ENCODE results near the gene GAS7. TPM values are rescaled to one million over a fixed set of nuclear protein-coding genes. Genes with fewer than 3 reads are reported as not detected.

The GAS7 gene
- total RNA-seq, 2 experiments from 2014 or later: 0.24 to 0.26 TPM

DNA sequence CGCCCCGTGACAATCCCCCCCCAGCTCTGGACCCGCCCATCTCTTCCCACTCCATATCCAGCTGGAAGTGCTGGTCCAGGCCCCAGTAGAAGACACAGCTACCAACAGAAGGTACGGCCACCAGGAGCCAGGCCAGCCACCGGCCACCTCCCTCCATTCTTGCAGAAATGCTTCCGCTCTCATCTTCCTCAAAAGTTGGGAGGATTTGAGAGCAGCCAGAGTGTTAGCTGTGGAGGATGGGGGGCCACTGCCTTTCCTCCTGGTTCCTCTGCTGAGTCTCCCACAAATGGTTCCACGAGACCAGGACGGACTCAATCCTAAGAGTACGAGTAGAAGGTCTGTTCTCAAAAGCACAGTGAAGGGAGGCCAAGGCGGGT lies 78.3 kb downstream of the GAS7 start:
- Mint-ChIP-seq H3K36me3 (no peaks in the 10 kb centered on the region), H3K9me3 (no peaks in the 10 kb centered on the region), H3K27ac (no peak overlapping the region), H3K27me3 (peaks cover 15% of the 10 kb centered on the region), H3K4me3 (no peak overlapping the region), H3K4me1 (ENCODE audit: low read depth) (peaks cover 29% of the 10 kb centered on the region)
- ChIA-PET POLR2A (no interaction called here), CTCF (no interaction called here)
- DNase-seq: no peak
- intact Hi-C loops (cut with micrococcal nuclease): no loop called here

DNA sequence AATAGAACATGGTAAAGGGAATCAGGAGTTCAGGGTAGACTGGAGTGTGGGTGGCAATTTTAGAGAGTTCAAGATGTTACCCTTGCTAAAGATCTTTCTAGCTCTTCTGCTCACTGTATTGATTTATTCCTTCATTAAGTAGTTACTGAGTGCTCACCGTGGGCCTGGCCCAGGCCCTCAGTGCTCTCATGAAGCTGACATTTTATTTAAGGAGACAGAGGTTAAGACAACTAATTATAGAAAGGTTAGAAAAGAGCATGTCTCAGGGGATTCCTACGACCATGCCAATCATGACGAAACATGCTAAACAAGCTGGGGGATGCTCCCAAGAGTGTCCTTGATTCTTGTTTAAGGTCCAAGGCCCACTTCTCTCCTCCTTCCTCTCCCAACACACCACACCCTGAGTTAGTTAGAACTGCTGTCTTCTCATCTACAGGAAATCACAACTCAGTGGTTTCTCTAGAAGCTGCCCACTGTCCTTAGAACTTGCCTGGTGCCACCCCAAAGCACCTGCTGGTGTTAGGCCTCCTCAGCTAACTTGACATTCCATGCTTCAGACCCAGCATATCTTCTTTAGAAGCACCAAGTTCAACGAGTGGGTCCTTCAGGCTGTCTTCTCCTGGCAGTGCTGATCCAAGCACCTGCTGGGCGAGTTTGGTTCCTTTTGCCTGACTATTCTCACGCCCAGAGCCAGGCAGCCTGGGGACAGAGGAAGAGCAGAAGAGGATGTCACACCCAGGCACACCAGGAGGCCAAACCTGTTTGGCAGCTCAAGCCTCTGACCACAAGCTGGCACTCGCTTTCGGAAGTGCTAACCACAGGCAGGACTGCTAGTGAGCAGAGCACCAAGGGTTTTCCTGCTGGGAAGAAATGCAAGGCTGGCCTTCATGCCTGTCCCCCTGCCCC lies 79.0 kb downstream of the GAS7 start:
- Mint-ChIP-seq H3K4me1 (ENCODE audit: low read depth) (peaks cover 35% of the 10 kb centered on the region), H3K27me3 (peaks cover 15% of the 10 kb centered on the region), H3K4me3 (no peak overlapping the region), H3K9me3 (no peaks in the 10 kb centered on the region), H3K27ac (no peak overlapping the region), H3K36me3 (no peaks in the 10 kb centered on the region)
- ChIA-PET POLR2A (no interaction called here), CTCF (no interaction called here)
- DNase-seq: no peak
- intact Hi-C loops (cut with micrococcal nuclease): no loop called here

DNA sequence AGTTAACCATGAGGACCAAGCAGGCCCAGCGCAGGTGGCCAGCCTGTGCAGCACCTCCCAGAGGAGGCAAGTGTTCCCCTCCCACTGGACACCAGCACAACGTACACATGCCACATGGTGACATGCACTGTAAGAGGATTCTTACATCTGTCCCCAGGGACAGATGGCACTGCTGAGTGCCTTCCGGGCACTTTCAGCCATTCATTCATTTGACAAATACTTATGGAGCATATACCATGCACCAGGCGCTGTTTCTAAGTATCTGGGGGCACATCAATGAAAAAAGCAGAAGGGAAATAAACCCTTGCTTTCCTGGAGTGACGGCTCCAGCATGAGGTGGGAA lies 79.6 kb downstream of the GAS7 start:
- intact Hi-C loops (cut with micrococcal nuclease): no loop called here
- Mint-ChIP-seq H3K27ac (no peak overlapping the region), H3K4me1 (ENCODE audit: low read depth) (peaks cover 39% of the 10 kb centered on the region), H3K36me3 (no peaks in the 10 kb centered on the region), H3K4me3 (no peak overlapping the region), H3K27me3 (peaks cover 15% of the 10 kb centered on the region), H3K9me3 (no peaks in the 10 kb centered on the region)
- ChIA-PET POLR2A (no interaction called here), CTCF (no interaction called here)
- DNase-seq: no peak

DNA sequence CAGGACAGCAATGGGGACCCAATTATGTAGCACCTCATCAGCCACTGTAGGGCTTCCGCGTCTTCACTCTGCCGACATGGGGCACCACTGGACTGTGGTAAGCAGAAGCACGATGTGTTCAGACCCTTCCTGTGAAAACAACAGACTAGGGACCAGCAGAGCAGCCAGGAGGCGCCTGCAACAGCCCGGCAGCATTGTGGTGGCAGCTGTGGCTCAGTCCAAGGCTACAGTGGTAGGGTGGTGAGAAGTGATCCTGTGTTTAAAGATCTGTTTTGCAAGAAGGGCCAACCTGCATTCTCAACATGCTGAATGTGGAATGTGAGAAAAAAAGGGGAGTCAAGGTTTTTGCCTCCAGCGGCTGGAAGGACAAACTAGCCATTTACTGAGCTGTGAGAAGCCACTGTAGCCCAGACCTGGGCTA lies 80.8 kb downstream of the GAS7 start:
- Mint-ChIP-seq H3K36me3 (no peaks in the 10 kb centered on the region), H3K27ac (no peak overlapping the region), H3K4me3 (no peak overlapping the region), H3K9me3 (no peaks in the 10 kb centered on the region), H3K4me1 (ENCODE audit: low read depth) (peaks cover 42% of the 10 kb centered on the region), H3K27me3 (peaks cover 15% of the 10 kb centered on the region)
- no peak for DNase-seq
- intact Hi-C loops (cut with micrococcal nuclease): no loop called here
- ChIA-PET CTCF (no interaction called here), POLR2A (no interaction called here)

DNA sequence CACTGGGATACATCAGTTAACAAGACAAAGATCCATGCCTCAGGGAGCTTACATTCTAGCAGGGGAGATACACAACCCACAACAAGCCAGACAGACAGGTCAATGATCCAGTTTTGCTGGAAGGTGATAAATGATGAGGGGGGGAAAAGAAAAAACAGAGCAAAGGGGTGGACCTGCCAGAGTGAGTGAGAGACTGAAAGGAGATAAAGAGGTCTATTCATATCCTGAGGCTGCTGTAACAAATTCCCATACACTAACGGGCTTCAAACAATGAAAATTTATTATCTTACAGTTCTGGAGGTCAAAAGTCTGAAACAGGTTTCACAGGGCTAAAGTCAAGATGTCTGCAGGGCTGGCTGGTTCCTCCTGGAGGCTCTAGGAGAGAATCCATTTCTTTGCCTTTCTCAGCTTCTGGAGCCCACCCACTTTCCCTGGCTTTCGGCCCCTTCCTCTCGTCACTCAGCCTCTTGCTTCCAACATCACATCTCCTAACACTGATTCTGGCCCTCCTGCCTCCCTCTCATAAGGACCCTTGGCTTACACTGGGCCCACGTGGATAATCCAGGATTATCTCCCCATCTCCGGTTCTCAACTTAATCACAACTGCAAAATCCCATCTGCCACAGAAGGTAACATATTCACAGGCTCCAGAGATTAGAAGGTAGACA lies 81.5 kb downstream of the GAS7 start:
- intact Hi-C loops (cut with micrococcal nuclease): no loop called here
- H3K27ac Mint-ChIP-seq: no peak overlapping the region
- no peak overlapping the region for H3K4me3 Mint-ChIP-seq
- ChIA-PET CTCF (no interaction called here), POLR2A (no interaction called here)
- H3K36me3 Mint-ChIP-seq: no peaks in the 10 kb centered on the region
- H3K27me3 Mint-ChIP-seq: peaks cover 14% of the 10 kb centered on the region
- DNase-seq: no peak
- H3K4me1 Mint-ChIP-seq (ENCODE audit: low read depth): peaks cover 42% of the 10 kb centered on the region
- H3K9me3 Mint-ChIP-seq: no peaks in the 10 kb centered on the region

DNA sequence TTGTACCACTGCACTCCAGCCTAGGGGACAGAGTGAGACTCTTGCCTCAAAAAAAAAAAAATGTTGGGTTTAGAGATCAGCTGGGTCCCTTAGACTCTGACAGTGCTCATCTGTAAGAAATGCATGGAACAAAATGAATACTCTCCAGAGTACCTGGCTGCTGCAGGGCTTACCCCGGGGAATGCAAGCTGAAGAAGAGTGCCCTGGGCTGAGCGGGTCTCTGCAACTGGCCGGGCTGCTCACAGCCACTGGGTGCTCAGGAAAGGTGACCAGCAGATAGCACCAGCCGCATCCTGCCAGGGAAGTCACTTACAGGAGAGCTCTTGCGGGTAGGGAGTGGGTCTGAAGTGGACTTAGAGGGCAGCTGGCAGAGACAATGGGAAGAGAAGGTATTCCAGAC lies 82.1 kb downstream of the GAS7 start:
- Mint-ChIP-seq H3K4me1 (ENCODE audit: low read depth) (peaks cover 38% of the 10 kb centered on the region), H3K36me3 (no peaks in the 10 kb centered on the region), H3K27ac (no peak overlapping the region), H3K9me3 (no peaks in the 10 kb centered on the region), H3K27me3 (peaks cover 8% of the 10 kb centered on the region), H3K4me3 (no peak overlapping the region)
- intact Hi-C loops (cut with micrococcal nuclease): no loop called here
- DNase-seq: no peak
- POLR2A ChIA-PET: no interaction called here
- CTCF ChIA-PET: no interaction called here

DNA sequence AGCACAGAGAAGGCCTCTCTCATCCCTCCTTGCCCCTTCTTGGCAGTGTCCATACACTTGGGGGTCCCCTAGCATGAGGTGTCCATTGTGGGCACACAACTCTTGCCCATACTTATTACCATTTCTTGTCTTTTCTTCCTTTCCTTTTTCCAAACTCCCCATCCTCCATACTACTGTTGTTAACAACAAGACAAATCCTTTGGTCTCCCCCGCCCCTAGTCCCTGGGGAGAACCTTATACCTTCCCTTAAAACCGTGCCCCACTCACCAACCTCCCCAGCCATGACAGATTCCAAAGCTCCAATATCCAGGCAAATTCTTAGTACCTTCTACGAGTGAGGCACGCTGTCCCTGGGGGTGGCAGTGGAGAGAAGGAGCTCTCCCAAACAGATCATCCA lies 82.9 kb downstream of the GAS7 start:
- Mint-ChIP-seq H3K27me3 (peaks cover 7% of the 10 kb centered on the region), H3K27ac (no peak overlapping the region), H3K4me3 (no peak overlapping the region), H3K36me3 (no peaks in the 10 kb centered on the region), H3K4me1 (ENCODE audit: low read depth) (peaks cover 37% of the 10 kb centered on the region), H3K9me3 (no peaks in the 10 kb centered on the region)
- POLR2A ChIA-PET: no interaction called here
- DNase-seq: no peak
- intact Hi-C loops (cut with micrococcal nuclease): no loop called here
- CTCF ChIA-PET: no interaction called here

DNA sequence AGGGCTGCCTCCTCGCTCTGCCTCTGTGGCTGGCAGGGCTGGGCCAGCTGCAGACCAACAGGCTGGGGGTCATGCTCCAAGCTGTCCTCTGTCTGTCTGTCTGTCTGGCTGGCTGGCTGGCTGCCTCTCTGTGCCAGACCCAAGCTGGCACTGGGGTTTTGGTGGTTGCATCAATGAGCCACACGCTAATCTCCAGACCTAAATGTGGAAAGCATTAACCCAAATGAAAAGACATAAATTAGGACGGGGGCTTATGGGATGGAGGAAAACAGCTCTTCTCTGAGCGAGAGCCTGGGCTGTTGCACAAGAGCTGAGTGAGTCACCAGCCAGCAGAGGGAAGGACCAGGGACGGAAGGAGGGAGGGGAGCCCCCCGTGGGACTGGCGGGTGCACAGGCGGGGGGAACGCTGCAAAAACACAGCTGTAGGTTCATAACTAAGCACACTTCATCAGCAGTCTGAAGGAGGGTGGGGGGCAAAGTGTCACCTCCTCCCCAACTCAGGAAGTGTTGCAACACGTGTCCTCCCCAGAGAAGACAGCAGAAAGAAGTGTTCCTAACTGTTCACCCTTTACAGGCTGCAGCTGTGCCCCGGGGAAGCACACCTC lies 83.4 kb downstream of the GAS7 start:
- intact Hi-C loops (cut with micrococcal nuclease): no loop called here
- H3K4me3 Mint-ChIP-seq: peak overlapping the region; percentile 49
- POLR2A ChIA-PET: no interaction called here
- DNase-seq: peak; percentile 56
- peaks cover 36% of the 10 kb centered on the region for H3K4me1 Mint-ChIP-seq (ENCODE audit: low read depth)
- peak overlapping the region; percentile 10 for H3K27ac Mint-ChIP-seq
- peaks cover 3% of the 10 kb centered on the region for H3K27me3 Mint-ChIP-seq
- H3K36me3 Mint-ChIP-seq: no peaks in the 10 kb centered on the region
- CTCF ChIA-PET: no interaction called here
- no peaks in the 10 kb centered on the region for H3K9me3 Mint-ChIP-seq

DNA sequence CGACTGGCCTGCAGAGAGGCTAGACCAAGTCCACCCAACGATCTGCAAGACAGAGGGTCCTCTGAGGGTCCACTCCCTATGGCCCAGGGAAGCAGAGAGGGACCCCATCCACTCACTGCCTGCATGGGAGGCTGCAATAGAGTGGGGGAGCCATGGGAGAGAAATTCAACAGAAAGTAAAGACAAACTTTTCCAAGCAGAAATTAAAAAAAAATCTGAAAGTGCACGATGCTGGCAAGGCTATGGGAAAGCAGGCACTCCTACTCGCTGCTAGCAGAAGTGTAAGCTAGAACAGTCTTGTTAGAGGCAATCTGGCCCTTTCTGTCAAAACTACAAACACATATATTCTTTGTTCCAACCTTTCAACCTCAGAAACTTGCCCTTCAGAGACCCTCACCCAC lies 85.4 kb downstream of the GAS7 start:
- H3K4me3 Mint-ChIP-seq: no peak overlapping the region
- no peaks in the 10 kb centered on the region for H3K36me3 Mint-ChIP-seq
- peaks cover 24% of the 10 kb centered on the region for H3K4me1 Mint-ChIP-seq (ENCODE audit: low read depth)
- H3K27me3 Mint-ChIP-seq: peaks cover 3% of the 10 kb centered on the region
- intact Hi-C loops (cut with micrococcal nuclease): no loop called here
- ChIA-PET POLR2A (interaction anchor here (0.5 kb wide), 1 partner anchor 48 kb away, joined by 3 read pairs; no protein-coding TSS in a partner anchor), CTCF (no interaction called here)
- no peak overlapping the region for H3K27ac Mint-ChIP-seq
- DNase-seq: no peak
- no peaks in the 10 kb centered on the region for H3K9me3 Mint-ChIP-seq

DNA sequence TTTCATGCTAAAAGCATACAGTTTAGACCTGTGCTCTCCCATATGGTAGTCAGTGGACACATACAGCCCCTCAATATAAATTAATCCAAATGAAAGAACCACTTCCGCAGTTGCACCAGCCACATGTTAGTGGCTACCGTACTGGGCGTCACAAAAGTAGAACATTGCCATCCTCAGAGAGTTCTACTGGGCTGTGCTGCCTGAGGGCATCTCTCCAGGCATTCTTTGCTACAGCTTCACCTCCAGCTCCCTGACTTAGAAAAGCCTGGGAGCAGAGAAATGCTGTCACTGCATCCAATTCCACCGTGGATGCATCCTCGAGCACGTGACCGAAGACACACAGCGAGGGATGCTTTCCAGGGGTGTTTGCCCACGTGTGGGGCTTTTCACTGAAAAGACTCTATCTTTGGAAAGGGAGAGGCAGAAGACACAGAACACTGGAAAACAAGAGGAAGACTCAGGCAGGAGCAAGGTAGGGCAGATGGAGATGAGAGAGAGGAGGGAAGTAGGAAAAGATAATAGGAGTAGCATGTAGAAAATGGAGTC lies 86.4 kb downstream of the GAS7 start:
- Mint-ChIP-seq H3K4me1 (ENCODE audit: low read depth) (peaks cover 19% of the 10 kb centered on the region), H3K27ac (no peak overlapping the region), H3K36me3 (no peaks in the 10 kb centered on the region), H3K9me3 (no peaks in the 10 kb centered on the region), H3K27me3 (peaks cover 3% of the 10 kb centered on the region), H3K4me3 (no peak overlapping the region)
- ChIA-PET CTCF (no interaction called here), POLR2A (no interaction called here)
- intact Hi-C loops (cut with micrococcal nuclease): no loop called here
- DNase-seq: no peak

DNA sequence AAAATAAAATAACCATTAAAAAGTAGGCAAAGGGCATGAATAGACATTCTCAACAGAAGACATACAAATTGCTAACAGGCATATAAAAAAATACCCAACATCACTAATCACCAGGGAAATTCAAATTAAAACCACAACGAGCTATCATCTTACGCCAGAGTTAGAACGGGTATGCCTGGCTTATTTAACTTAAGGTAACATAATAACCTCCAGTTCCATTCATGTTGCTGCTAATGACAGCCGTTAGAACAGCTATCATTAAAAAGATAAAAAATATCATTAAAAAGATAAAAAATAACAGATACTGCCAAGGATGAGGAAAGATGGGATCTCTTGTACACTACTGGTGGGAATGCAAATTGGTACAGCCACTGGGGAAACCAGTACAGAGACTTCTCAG lies 89.3 kb downstream of the GAS7 start:
- Mint-ChIP-seq H3K36me3 (no peaks in the 10 kb centered on the region), H3K9me3 (no peaks in the 10 kb centered on the region), H3K27ac (no peak overlapping the region), H3K27me3 (no peaks in the 10 kb centered on the region), H3K4me3 (no peak overlapping the region), H3K4me1 (ENCODE audit: low read depth) (peaks cover 5% of the 10 kb centered on the region)
- ChIA-PET POLR2A (no interaction called here), CTCF (no interaction called here)
- DNase-seq: no peak
- intact Hi-C loops (cut with micrococcal nuclease): no loop called here

DNA sequence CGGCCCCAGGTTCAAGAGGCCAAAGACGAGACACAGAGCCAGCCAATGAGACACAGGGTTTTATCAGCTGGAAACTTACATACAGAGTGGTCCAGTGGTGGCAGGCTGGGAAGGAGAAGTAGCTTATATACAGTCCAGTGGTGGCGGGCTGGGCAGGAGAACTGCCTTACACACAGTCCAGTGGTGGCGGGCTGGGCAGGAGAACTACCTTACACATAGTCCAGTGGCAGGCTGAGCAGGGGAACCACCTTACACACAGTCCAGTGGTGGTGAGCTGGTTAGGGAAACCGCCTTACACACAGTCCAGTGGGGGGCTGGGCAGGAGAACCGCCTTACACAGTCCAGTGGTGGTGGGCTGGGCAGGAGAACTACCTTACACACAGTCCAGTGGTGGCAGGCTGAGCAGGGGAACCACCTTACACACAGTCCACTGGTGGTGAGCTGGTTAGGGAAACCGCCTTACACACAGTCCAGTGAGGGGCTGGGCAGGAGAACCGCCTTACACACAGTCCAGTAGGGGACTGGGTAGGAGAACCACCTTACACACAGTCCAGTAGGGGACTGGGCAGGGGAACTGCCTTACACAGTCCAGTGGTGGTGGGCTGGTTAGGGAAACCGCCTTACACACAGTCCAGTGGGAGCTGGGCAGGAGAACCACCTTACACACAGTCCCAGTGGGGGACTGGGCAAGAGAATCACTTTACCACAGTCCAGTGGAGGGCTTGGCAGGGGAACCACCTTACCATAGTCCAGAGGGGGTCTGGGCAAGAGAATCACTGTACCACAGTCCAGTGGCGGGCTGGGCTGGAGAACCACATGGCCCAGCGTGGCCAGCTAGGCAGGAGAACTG lies 90.9 kb downstream of the GAS7 start:
- H3K27me3 Mint-ChIP-seq: no peaks in the 10 kb centered on the region
- no peak overlapping the region for H3K4me3 Mint-ChIP-seq
- H3K36me3 Mint-ChIP-seq: no peaks in the 10 kb centered on the region
- CTCF ChIA-PET: no interaction called here
- DNase-seq: no peak
- H3K9me3 Mint-ChIP-seq: no peaks in the 10 kb centered on the region
- intact Hi-C loops (cut with micrococcal nuclease): no loop called here
- H3K27ac Mint-ChIP-seq: no peak overlapping the region
- POLR2A ChIA-PET: no interaction called here
- H3K4me1 Mint-ChIP-seq (ENCODE audit: low read depth): no peaks in the 10 kb centered on the region
